ENCODE data around the gene RYR1.

The RYR1 gene

DNA sequence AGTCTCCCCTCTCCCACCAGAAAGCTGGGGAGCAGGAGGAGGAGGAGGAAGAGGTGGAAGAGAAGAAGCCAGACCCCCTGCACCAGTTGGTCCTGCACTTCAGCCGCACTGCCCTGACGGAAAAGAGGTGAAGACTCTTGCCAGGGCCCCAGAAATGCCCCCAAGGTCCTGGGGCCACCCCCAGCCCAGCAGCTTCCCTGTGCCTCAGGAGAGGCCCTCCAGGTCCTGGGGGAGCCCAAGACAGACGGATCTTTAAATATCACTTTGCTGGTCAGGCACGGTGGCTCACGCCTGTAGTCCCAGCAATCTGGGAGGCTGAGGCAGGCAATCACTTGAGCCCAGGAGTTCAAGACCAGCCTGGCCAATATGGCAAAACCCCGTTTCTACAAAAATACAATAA is 95.4 kb downstream of the RYR1 start:
- H3K27ac ChIP-seq: no peak overlapping the region
- TF ChIP-seq, protein P1, sequence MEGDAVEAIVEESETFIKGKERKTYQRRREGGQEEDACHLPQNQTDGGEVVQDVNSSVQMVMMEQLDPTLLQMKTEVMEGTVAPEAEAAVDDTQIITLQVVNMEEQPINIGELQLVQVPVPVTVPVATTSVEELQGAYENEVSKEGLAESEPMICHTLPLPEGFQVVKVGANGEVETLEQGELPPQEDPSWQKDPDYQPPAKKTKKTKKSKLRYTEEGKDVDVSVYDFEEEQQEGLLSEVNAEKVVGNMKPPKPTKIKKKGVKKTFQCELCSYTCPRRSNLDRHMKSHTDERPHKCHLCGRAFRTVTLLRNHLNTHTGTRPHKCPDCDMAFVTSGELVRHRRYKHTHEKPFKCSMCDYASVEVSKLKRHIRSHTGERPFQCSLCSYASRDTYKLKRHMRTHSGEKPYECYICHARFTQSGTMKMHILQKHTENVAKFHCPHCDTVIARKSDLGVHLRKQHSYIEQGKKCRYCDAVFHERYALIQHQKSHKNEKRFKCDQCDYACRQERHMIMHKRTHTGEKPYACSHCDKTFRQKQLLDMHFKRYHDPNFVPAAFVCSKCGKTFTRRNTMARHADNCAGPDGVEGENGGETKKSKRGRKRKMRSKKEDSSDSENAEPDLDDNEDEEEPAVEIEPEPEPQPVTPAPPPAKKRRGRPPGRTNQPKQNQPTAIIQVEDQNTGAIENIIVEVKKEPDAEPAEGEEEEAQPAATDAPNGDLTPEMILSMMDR (conservative IDR thresholded peaks at IDR 0.05): no peak

DNA sequence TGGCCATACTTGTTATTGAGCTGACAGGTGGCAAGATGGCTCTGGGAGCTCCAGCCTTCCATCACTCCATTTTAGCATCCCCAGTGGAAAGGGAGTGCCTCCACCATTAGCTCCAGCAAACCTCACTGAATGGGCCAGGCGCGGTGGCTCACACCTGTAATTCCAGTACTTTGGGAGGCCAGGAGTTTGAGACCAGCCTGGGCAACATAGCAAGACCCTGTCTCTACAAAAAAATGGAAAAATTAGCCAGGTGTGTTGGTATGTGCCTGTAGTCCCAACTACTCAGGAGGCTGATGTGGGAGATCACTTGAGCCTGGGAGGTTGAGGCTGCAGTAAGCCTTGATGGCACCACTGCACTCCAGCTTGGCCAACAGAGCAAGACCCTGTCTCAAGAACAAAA is 98.0 kb downstream of the RYR1 start:
- H3K27ac ChIP-seq: no peak overlapping the region
- TF ChIP-seq, protein P1 (conservative IDR thresholded peaks at IDR 0.05): no peak

DNA sequence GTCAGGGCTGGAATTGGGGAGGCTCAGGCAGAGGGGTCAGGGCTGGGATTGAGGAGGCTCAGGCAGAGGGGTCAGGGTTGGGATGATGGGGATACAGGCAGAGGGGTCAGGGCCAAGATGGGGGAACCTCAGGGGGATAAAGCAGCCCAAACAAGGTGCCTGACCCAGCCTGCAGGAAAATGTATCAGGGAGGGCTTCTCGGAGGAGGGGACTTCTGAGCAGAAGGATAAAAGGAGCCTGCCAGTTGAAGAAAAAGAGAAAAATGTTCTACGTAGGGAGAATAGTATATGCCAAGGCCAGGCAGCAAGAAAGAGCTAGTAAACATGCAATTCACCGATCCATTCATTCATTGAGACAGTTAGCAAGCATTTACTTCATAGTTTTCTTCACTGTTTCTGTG is 99.4 kb downstream of the RYR1 start:
- TF ChIP-seq, protein P1 (conservative IDR thresholded peaks at IDR 0.05): no peak
- H3K27ac ChIP-seq: no peak overlapping the region

DNA sequence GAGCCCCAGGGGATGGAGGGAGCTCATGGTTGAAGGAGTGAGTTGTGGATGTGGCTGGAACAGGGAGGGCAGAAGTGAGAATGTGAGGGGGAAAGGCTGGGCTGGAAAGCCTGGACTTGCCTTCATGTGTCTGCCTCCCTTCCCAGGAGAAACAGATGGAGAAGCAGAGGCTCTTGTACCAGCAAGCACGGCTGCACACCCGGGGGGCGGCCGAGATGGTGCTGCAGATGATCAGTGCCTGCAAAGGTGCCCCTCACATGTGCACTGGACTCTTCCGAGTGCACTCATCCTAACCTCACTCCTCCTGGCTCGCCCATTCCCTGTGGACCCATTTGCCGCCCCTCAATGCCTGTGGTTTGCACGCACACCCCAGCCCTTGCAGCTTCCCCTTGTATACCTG is 101.1 kb downstream of the RYR1 start:
- TF ChIP-seq, protein P1 (conservative IDR thresholded peaks at IDR 0.05): no peak
- H3K27ac ChIP-seq: no peak overlapping the region

DNA sequence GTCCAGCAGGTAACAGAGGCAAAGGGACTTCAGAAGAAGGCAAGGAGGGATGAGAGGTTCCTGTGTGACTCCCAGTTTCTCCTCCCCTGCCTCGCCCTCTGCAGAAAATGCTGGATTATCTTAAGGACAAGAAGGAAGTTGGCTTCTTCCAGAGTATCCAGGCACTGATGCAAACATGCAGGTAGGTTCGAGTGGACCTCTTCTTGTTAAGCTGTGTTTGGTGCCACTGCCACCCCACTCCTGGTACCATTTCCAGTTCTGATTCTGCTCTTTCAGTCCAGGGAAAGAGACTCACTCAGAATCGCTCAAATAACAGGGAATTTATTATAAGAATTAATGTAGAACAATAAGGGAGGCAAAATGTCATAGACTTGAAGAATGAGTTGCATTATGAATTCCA is 101.7 kb downstream of the RYR1 start:
- H3K27ac ChIP-seq: no peak overlapping the region
- TF ChIP-seq, protein P1 (conservative IDR thresholded peaks at IDR 0.05): no peak

DNA sequence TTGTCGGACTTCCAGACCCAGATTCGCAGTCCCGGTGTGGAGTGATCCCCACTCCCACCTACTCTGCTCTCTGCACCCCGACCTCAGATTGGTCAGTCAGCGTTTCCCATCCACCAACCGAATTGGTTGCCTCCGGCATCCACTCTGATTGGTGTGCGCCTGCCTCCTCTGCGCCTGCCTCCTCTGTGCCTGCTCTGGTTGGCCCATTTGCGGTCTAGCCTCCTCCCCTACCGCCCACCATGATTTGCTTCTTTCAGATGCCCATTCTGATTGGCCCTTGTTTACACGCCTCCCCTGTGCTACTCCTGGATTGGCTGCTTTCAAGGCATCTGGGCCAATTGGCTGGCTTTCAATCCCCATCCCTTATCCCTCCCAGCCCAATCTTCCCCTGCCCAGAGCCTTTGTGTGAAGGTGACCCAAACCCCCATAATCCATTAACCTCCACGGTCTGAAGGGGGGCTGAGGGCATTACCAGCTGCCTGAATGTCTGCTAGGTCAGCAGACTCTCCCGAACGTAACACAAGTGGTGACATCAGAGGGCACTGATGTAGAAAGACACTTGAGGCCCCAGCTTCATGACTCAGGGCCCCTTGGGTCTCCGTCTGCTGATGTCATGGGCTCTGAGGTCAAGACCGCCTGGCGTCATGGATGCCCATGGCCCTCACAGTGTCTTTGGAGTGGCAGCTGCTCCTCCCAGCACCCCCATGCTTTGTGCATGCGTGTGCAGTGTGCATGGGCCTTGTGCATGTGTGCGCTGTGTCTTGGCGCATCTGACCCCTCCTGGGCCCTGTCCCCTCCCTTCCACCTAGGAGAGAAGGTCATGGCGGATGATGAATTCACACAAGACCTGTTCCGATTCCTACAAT is 103.8 kb downstream of the RYR1 start:
- TF ChIP-seq, protein P1 (conservative IDR thresholded peaks at IDR 0.05): no peak
- no peak overlapping the region for H3K27ac ChIP-seq

DNA sequence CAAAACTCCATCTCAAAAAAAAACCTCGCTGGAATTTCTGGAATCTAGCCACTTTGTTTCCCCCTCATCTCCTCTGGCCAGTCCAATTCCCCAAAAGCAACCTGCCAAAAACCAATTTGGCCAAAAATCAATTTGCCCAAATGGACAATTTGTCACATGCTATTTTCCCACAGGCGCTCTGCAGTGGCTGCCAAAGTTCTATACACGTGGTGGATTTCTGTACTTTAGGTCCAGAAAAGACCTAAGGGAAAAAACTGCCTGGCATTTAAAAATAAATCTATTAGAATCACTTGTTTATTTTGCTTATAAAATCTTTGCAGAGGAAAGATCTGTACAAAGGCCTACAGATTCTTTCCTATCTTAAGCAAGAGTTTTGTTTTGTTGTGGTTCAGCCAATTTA is 104.9 kb downstream of the RYR1 start:
- TF ChIP-seq, protein P1 (conservative IDR thresholded peaks at IDR 0.05): no peak
- H3K27ac ChIP-seq: no peak overlapping the region

All from VCaP (cell line).